Measurements from ENCODE around the gene EGFLAM. TPM values are rescaled to one million over a fixed set of nuclear protein-coding genes. Genes with fewer than 3 reads are reported as not detected.

Gene EGFLAM
- total RNA-seq (2014; rRNA removed; shearing (Covaris generic)): 0.55 TPM in 1 of 2 replicates, not detected in the other

GRCh38 chr5:38258319-38259061, at the start of gene EGFLAM:
EGFLAM (plus strand) TSS chr5:38258559; CDS start chr5:38258755, 196 bp downstream.
- in situ Hi-C loops (cut with HindIII; ENCODE audit: low sequenced_read_pairs): no loop called here
- no peak for DNase-seq (ENCODE audit: low spot score)

DNA sequence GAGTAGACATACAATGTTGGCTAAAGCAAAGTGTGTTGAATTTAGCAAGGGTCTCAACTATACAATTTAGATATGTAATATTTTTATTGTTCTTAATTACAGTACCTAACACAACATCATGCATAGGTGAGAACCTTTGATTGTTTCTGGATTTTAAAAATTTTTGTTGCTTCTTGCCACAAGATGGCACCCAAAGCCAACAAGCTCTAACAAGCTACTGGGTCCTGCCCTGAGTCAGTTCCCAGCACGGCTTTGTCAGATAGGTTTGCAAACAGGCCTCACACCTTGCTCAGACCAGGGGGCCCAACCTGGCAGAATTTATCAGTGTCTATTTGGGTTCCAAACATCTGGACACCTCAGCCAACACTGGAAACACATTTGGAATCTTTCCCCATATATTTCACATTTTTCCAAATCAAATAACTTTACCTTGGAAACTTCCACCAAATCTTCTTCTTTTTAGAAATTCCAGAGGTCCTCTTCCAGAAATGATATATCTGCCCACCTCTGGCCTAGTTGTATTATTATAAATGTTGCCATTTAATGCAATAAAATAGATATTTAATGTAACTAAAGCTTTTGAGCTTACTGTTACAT, 49.5 kb upstream of the EGFLAM start:
- DNase-seq (ENCODE audit: low spot score): peak; percentile 50
- in situ Hi-C loops (cut with HindIII; ENCODE audit: low sequenced_read_pairs): no loop called here

- no peak for DNase-seq (ENCODE audit: low spot score)
- in situ Hi-C loops (cut with HindIII; ENCODE audit: low sequenced_read_pairs): no loop called here
Measured at GRCh38 chr5:38210676-38211353, 47.5 kb upstream of the EGFLAM start.

DNA sequence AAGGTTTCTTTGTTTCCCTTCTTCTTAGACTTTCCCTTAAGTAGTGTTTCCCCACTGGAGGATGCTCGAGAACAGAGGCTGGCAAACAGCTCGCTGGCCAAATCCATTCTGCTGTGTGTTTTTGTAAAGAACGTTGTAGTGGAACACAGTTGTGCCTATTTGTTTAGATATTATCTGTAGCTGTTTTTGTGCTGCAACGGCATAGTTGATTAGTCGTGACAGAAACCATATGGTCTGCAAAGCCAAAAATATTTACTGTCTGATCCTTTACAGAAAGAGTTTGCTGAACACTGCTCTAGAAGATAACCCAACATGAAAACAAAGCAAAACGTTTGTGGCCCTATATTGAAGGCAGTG, 47.0 kb upstream of the EGFLAM start:
- in situ Hi-C loops (cut with HindIII; ENCODE audit: low sequenced_read_pairs): no loop called here
- no peak for DNase-seq (ENCODE audit: low spot score)

- no peak for DNase-seq (ENCODE audit: low spot score)
- in situ Hi-C loops (cut with HindIII; ENCODE audit: low sequenced_read_pairs): no loop called here
Measured at GRCh38 chr5:38212307-38212706, 46.1 kb upstream of the EGFLAM start.

DNA sequence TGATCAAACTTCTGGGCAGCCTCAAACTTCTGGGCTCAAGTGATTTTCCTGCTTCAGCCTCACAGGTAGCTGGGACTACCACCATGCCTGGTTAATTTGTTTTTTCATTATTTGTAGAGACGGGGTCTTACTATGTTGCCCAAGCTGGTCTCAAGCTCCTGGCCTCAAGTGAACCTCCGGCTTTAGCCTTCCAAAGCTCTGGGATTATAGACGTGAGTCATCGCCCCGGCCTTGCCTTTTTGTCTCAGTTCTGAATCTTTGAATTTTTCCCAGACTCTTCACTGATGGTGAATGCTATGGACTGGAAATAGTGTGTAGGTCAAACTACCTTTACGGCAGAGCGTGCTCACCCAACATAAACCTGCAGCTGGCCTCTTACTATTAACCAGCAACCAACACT, 32.3 kb upstream of the EGFLAM start:
- DNase-seq (ENCODE audit: low spot score): no peak
- in situ Hi-C loops (cut with HindIII; ENCODE audit: low sequenced_read_pairs): no loop called here

GRCh38 chr5:38228914-38229313, 29.4 kb upstream of the EGFLAM start:
- DNase-seq (ENCODE audit: low spot score): no peak
- in situ Hi-C loops (cut with HindIII; ENCODE audit: low sequenced_read_pairs): no loop called here

GRCh38 chr5:38234737-38235136, 23.6 kb upstream of the EGFLAM start:
- in situ Hi-C loops (cut with HindIII; ENCODE audit: low sequenced_read_pairs): no loop called here
- no peak for DNase-seq (ENCODE audit: low spot score)

DNA sequence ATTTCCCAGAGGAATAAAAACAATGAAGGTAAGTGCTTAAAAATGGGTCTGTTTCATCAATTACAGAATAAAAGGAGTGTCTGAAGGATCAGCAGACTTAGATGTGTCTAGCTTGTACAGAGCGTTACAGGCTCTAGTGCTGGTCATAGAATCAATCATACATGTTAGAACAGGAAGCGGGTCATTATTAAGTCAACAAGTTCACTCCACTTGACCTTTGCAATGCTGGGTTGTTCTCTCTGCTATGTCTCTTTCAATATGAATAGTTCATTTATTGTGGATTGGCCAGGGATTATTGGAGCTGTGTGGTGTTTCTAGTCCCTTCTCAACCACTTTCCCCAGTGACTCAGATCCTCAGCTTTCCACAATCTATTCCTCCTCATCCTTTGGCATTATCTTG, 20.7 kb upstream of the EGFLAM start:
- DNase-seq (ENCODE audit: low spot score): no peak
- in situ Hi-C loops (cut with HindIII; ENCODE audit: low sequenced_read_pairs): no loop called here

DNA sequence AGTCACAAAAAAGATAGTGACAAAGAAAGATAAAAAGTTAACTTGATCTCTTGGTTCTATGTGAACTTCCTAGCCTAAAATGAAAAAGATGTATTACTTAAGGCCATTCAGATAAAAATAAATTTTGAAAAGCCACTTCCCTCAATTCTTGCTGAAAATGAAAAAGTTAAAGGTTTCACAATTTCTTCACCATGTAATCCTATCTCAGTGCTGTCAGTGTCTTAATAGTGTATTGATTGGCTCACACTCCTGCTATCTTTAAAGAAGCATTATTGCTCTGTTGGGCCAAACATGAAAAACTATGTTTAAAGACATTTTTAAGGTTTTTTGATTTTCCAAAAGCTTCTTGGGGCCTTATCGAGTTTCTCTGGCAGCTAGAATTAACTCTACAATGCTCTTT, 18.1 kb upstream of the EGFLAM start:
- in situ Hi-C loops (cut with HindIII; ENCODE audit: low sequenced_read_pairs): no loop called here
- DNase-seq (ENCODE audit: low spot score): no peak

- in situ Hi-C loops (cut with HindIII; ENCODE audit: low sequenced_read_pairs): no loop called here
- DNase-seq (ENCODE audit: low spot score): no peak
Measured at GRCh38 chr5:38241655-38242054, 16.7 kb upstream of the EGFLAM start.

DNA sequence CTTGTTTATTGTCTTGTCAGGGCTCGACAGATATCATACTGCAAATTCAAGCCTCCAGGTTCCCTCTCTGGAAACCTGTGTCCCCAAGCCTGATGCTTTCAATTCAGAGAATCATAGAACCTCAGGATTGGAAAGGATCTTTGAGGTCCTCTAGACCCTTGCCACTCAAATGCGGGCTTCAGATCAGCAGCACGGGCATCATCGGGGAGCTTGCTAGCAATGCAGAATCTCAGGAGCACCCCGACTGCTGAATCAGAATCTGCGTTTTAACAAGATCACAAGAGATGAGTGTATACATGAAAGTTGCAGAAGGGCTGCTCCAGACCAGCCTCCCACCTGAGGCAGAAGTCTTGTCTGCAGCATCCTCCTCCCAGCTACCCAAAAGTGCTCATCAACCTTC, 13.1 kb upstream of the EGFLAM start:
- no peak for DNase-seq (ENCODE audit: low spot score)
- in situ Hi-C loops (cut with HindIII; ENCODE audit: low sequenced_read_pairs): no loop called here

DNA sequence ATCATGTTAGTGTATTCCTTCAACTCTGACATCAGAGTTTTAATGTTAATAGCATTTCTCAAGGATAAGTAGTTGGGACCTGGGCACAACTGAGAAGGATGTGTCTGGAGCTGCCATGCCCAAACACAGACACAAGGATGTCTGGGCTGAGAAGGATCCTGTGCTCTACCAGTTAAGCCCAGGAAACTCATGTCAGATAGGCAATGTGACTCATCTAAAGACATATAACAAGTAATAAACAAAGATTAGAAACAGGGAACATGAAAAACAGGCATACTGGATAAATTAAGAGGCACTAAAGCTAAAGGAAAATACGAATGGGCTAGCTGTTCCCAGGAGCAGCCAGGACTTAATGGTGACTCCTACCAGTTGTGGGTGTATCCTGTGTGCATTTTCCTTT, 9.1 kb upstream of the EGFLAM start:
- DNase-seq (ENCODE audit: low spot score): no peak
- in situ Hi-C loops (cut with HindIII; ENCODE audit: low sequenced_read_pairs): no loop called here

DNA sequence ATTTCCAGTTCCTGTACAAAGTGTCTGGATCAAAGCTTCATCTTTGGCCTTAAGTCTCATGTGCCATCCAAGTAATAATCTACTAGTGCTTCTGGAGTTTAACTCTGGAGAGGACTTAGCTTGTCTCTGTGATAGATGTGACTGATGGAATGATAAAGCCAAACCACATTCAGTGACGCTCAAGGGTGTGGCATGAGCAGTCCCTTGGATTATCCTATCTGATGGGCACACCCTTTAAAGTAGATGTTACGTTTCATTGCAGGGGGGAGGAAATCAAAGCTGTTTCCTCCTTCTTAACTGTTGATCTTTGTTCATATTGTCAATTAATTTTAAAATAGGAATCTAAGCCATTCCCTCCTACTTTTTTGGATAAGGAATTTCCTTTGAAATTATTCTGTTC, 8.5 kb upstream of the EGFLAM start:
- no peak for DNase-seq (ENCODE audit: low spot score)
- in situ Hi-C loops (cut with HindIII; ENCODE audit: low sequenced_read_pairs): no loop called here

GRCh38 chr5:38250763-38251448, 7.5 kb upstream of the EGFLAM start:
- no peak for DNase-seq (ENCODE audit: low spot score)
- in situ Hi-C loops (cut with HindIII; ENCODE audit: low sequenced_read_pairs): no loop called here

- in situ Hi-C loops (cut with HindIII; ENCODE audit: low sequenced_read_pairs): no loop called here
- no peak for DNase-seq (ENCODE audit: low spot score)
Measured at GRCh38 chr5:38253759-38254158, 4.6 kb upstream of the EGFLAM start.

DNA sequence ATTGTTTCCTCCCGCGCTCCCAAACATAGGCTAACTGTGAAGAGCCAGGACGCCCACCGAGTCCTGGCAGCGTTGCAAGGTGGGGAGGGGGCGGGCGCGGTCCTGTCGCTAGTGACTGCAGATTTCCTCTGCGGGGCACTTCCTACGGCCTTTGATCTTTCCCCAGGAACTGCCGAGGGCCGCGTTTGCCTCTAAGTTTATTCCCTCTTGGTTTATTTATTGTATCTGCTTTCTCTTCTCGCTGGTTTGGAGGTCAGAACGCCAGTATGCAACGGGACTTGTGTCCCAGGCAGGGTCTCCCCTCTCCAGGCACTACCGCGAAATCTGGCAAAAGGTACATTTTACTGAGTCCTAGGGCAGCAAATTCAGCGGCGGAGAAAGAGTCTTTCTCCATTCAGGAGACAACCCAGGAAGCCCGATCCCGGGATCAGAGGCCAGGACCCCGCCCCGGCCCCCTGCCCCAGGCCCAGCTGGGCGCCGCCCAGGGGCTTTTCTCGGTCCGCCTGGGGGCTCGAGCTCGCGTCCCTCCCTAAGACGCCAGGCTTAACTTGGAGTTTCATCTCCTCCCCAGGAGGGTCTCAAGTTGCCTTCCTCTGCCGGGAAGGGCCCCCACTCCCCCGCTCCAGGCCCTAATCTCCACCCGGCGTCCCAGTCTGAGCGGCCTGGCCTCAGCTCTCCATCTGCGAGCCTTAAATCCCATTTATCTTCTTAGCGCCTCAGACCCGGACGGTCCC, 884 bp upstream of the EGFLAM start:
- no peak for DNase-seq (ENCODE audit: low spot score)
- in situ Hi-C loops (cut with HindIII; ENCODE audit: low sequenced_read_pairs): no loop called here

DNA sequence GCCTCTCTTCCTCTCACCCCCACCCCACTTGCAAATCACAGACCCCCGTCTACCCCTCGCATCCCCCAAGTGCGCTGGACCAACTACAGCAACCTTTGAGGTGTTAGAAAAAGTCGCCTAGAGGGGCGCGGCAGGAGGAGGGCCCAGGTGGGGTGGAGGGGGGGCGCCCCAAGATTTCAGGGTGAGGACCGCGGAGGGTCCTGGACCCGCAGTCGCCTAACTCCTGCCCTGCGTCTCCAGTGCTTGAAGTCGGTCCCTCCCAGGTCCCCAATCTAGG, 379 bp upstream of the EGFLAM start:
- in situ Hi-C loops (cut with HindIII; ENCODE audit: low sequenced_read_pairs): no loop called here
- no peak for DNase-seq (ENCODE audit: low spot score)

DNA sequence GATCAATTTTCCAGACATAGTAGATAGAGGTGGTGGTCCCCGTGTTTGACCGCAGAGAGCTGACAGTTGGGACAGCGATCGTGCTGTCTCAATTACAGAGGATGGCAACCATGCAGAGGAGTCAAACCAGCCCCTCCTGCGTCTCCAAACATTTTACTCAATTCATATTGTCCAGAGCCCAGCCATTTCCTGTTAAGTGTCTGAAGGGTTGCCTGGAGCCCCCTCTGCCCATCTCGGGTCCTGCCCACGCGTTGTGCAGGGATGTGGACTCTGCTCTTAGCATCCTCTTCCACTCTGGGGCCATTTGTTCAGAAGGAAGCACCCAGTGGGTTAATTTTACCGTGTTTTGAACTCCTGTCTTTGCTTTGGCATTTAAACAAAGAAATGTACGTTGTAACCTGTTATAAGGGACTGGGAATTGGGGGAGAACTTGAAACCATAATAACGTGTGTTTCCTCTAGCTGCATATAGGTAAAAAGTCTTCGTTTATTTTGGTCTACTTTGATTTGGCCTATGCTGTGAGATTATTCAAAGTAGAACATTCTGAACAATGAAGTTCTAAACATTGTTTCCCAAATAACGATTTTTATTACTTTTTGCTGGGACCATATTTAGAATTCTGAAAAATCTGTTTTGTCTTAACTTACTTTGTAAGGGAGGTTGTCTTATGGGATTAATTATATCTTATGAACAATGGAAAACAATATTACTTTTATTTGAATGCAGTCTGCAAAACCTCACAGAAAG, 876 bp downstream of the EGFLAM start:
- in situ Hi-C loops (cut with HindIII; ENCODE audit: low sequenced_read_pairs): no loop called here
- no peak for DNase-seq (ENCODE audit: low spot score)

All from G401 (cell line).